ENCODE data around the gene BORCS8.
"Not testable (repeated sequence)": the region's sequence is repeated elsewhere in the genome, so short reads cannot be mapped to it uniquely, and the experiment has no call there.

Gene BORCS8

GRCh38 chr19:19147344-19147743 lies 44.6 kb downstream of the BORCS8 start:
- no peak for DNase-seq

GRCh38 chr19:19146865-19147264 lies 45.1 kb downstream of the BORCS8 start:
- DNase-seq, result no peak

GRCh38 chr19:19145684-19146608 lies 46.0 kb downstream of the BORCS8 start:
- peak; percentile 73 to 74 for DNase-seq

GRCh38 chr19:19145281-19145680 lies 46.7 kb downstream of the BORCS8 start:
- no peak for DNase-seq

- no peak for DNase-seq
These were observed 49.6 kb downstream of the BORCS8 start for GRCh38 chr19:19142347-19142746.

GRCh38 chr19:19140476-19140875 lies 51.5 kb downstream of the BORCS8 start:
- no peak for DNase-seq

GRCh38 chr19:19139876-19140229 lies 52.1 kb downstream of the BORCS8 start:
- DNase-seq, result no peak

- DNase-seq, result peak; percentile 98 to 99
These were observed 53.6 kb downstream of the BORCS8 start, which contains the start of gene TMEM161A for GRCh38 chr19:19138109-19138981. TSS of gene TMEM161A (minus strand) at chr19:19138478. CDS start at chr19:19138428, 50 bp downstream.

- DNase-seq, result no peak
These were observed 54.3 kb downstream of the BORCS8 start for GRCh38 chr19:19137556-19138108.

- DNase-seq, result not testable (repeated sequence)
These were observed 56.2 kb downstream of the BORCS8 start for GRCh38 chr19:19135713-19136112.

GRCh38 chr19:19134687-19135158 lies 57.2 kb downstream of the BORCS8 start:
- no peak for DNase-seq

- DNase-seq, result no peak
These were observed 58.0 kb downstream of the BORCS8 start for GRCh38 chr19:19133985-19134384.

- DNase-seq, result no peak
These were observed 59.0 kb downstream of the BORCS8 start for GRCh38 chr19:19132912-19133311.

GRCh38 chr19:19131989-19132388 lies 60.0 kb downstream of the BORCS8 start:
- no peak for DNase-seq
